WTC11 (cell line): ENCODE measurements around the gene AK2. TPM values are rescaled to one million over a fixed set of nuclear protein-coding genes. Genes with fewer than 3 reads are reported as not detected.
A peak's percentile ranks its signal among the peaks of the same experiment; 100 is the strongest.

Experiments used
- CREM ChIP-seq: sonication (generic); formaldehyde crosslinking; IDR thresholded peaks from 2 replicates; pipeline ENCODE4 v1.8.1; 2022; ENCODE audit warnings: mild to moderate bottlenecking, missing genetic modification reagents, moderate library complexity
- EMX1 ChIP-seq: fragments of 250-450 bp; sonication (Bioruptor Pico); IDR thresholded peaks from 2 replicates; pipeline ENCODE4 v1.8.0; 2021; ENCODE audit warnings: mild to moderate bottlenecking
- ETV6 ChIP-seq: sonication (generic); formaldehyde crosslinking; IDR thresholded peaks from 2 replicates; pipeline ENCODE4 v1.8.1; 2022; ENCODE audit warnings: mild to moderate bottlenecking, missing genetic modification reagents
- FOXP1 ChIP-seq: sonication (generic); formaldehyde crosslinking; IDR thresholded peaks from 2 replicates; pipeline ENCODE4 v1.8.0; 2022; ENCODE audit warnings: missing genetic modification reagents, mild to moderate bottlenecking, moderate library complexity, borderline replicate concordance
- GABPB1 ChIP-seq: sonication (generic); formaldehyde crosslinking; IDR thresholded peaks from 2 replicates; pipeline ENCODE4 v1.8.1; 2023; ENCODE audit warnings: mild to moderate bottlenecking, missing genetic modification reagents
- KAT7 ChIP-seq: sonication (generic); formaldehyde crosslinking; IDR thresholded peaks from 2 replicates; pipeline ENCODE4 v1.8.1; 2023; ENCODE audit warnings: missing genetic modification reagents, mild to moderate bottlenecking, borderline replicate concordance
- MYBL2 ChIP-seq: sonication (generic); formaldehyde crosslinking; IDR thresholded peaks from 2 replicates; pipeline ENCODE4 v1.8.1; 2023; ENCODE audit warnings: mild to moderate bottlenecking, moderate library complexity, missing genetic modification reagents
- NFE2L1 ChIP-seq: sonication (generic); formaldehyde crosslinking; IDR thresholded peaks from 2 replicates; pipeline ENCODE4 v1.8.1; 2023; ENCODE audit warnings: missing genetic modification reagents
- NR3C1 ChIP-seq: sonication (generic); formaldehyde crosslinking; conservative IDR thresholded peaks from 2 replicates; pipeline ENCODE4 v1.8.1; 2023; ENCODE audit warnings: low read depth, mild to moderate bottlenecking, missing genetic modification reagents
- PRRX2 ChIP-seq: fragments of 250-450 bp; sonication (Bioruptor Pico); IDR thresholded peaks from 2 replicates; pipeline ENCODE4 v1.8.0; 2021; ENCODE audit warnings: mild to moderate bottlenecking
- ZNF121 ChIP-seq: sonication (generic); formaldehyde crosslinking; IDR thresholded peaks from 2 replicates; pipeline ENCODE4 v1.8.0; 2023; ENCODE audit warnings: missing genetic modification reagents
- ZNF232 ChIP-seq: sonication (generic); formaldehyde crosslinking; IDR thresholded peaks from 2 replicates; pipeline ENCODE4 v1.8.0; 2022; ENCODE audit warnings: mild to moderate bottlenecking, missing genetic modification reagents
- ZNF263 ChIP-seq: sonication (generic); formaldehyde crosslinking; IDR thresholded peaks from 2 replicates; pipeline ENCODE4 v1.8.1; 2022; ENCODE audit warnings: low read depth, mild to moderate bottlenecking, moderate library complexity, missing genetic modification reagents
- total RNA-seq: library from RNA; stranded (reverse); gene quantifications from 3 replicates; pipeline ENCODE4 v1.2.3, GENCODE V29; 2021
- TF ChIP-seq, protein P1 (sequence below): fragments of 250-450 bp; sonication (Bioruptor Pico); IDR thresholded peaks from 2 replicates; pipeline ENCODE4 v1.9.0; 2021; ENCODE audit warnings: mild to moderate bottlenecking
- TF ChIP-seq, protein P2 (sequence below): sonication (generic); formaldehyde crosslinking; IDR thresholded peaks from 2 replicates; pipeline ENCODE4 v1.8.1; 2022; ENCODE audit warnings: low read depth, mild to moderate bottlenecking, moderate library complexity, missing genetic modification reagents, borderline replicate concordance
- TF ChIP-seq, protein P3 (sequence below): fragments of 250-450 bp; sonication (Bioruptor Pico); IDR thresholded peaks from 2 replicates; pipeline ENCODE4 v1.8.0; 2021; ENCODE audit warnings: mild to moderate bottlenecking
- TF ChIP-seq, protein P4 (sequence below): sonication (generic); formaldehyde crosslinking; IDR thresholded peaks from 2 replicates; pipeline ENCODE4 v1.8.0; 2022; ENCODE audit warnings: mild to moderate bottlenecking, missing genetic modification reagents
- TF ChIP-seq, protein P5 (sequence below): sonication (generic); formaldehyde crosslinking; IDR thresholded peaks from 2 replicates; pipeline ENCODE4 v1.8.0; 2023; ENCODE audit warnings: mild to moderate bottlenecking, missing genetic modification reagents
- TF ChIP-seq, protein P6 (sequence below): sonication (generic); formaldehyde crosslinking; IDR thresholded peaks from 2 replicates; pipeline ENCODE4 v1.8.0; 2023; ENCODE audit warnings: missing genetic modification reagents
- TF ChIP-seq, protein P7 (sequence below): sonication (generic); formaldehyde crosslinking; IDR thresholded peaks from 2 replicates; pipeline ENCODE4 v1.8.0; 2022; ENCODE audit warnings: mild to moderate bottlenecking, missing genetic modification reagents
- TF ChIP-seq, protein P8 (sequence below): sonication (generic); formaldehyde crosslinking; IDR thresholded peaks from 2 replicates; pipeline ENCODE4 v1.8.0; 2022; ENCODE audit warnings: mild to moderate bottlenecking, missing genetic modification reagents
- TF ChIP-seq, protein P9 (sequence below): sonication (generic); formaldehyde crosslinking; IDR thresholded peaks from 2 replicates; pipeline ENCODE4 v1.8.1; 2023; ENCODE audit warnings: mild to moderate bottlenecking, missing genetic modification reagents, moderate library complexity
- TF ChIP-seq, protein P10 (sequence below): sonication (generic); formaldehyde crosslinking; IDR thresholded peaks from 2 replicates; pipeline ENCODE4 v1.8.1; 2023; ENCODE audit warnings: mild to moderate bottlenecking, missing genetic modification reagents

Gene AK2
- total RNA-seq, 1 experiment from 2014 or later, result 124 TPM

DNA sequence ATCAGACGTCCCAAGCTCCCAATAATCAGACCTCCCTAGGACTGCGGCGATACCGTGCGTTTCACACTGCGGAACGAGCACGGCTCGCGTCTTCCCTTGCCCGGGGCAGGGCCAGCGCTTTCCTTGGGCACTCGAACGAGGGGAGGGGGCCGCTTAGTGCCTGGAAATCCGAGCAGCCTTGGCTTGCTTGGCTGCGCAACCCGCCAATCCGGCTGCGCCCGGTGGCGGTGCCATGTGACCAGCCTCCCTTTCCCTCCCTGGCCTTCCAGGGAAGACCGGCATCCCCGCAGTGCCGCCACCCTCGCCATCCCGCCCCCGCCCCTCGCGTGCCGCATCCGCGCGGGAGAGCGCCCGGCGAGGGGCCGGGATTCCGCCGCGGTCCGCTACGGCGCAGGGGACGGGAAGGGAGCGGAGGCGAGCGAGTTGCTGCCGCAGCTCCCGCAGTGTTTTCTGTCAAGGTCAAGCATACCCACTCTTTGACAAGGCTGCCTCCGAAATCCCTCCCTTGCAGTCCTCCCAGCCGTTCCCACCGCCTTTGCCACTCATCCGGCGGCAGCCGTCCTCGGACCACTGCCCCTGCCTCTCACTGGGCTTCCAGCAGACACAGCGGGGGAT lies 63.8 kb downstream of the AK2 start (continued):
- TF ChIP-seq, protein P1, sequence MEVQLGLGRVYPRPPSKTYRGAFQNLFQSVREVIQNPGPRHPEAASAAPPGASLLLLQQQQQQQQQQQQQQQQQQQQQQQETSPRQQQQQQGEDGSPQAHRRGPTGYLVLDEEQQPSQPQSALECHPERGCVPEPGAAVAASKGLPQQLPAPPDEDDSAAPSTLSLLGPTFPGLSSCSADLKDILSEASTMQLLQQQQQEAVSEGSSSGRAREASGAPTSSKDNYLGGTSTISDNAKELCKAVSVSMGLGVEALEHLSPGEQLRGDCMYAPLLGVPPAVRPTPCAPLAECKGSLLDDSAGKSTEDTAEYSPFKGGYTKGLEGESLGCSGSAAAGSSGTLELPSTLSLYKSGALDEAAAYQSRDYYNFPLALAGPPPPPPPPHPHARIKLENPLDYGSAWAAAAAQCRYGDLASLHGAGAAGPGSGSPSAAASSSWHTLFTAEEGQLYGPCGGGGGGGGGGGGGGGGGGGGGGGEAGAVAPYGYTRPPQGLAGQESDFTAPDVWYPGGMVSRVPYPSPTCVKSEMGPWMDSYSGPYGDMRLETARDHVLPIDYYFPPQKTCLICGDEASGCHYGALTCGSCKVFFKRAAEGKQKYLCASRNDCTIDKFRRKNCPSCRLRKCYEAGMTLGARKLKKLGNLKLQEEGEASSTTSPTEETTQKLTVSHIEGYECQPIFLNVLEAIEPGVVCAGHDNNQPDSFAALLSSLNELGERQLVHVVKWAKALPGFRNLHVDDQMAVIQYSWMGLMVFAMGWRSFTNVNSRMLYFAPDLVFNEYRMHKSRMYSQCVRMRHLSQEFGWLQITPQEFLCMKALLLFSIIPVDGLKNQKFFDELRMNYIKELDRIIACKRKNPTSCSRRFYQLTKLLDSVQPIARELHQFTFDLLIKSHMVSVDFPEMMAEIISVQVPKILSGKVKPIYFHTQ (CRISPR knock-in tag), result no peak
- no peak for TF ChIP-seq ZNF232
- TF ChIP-seq, protein P2, sequence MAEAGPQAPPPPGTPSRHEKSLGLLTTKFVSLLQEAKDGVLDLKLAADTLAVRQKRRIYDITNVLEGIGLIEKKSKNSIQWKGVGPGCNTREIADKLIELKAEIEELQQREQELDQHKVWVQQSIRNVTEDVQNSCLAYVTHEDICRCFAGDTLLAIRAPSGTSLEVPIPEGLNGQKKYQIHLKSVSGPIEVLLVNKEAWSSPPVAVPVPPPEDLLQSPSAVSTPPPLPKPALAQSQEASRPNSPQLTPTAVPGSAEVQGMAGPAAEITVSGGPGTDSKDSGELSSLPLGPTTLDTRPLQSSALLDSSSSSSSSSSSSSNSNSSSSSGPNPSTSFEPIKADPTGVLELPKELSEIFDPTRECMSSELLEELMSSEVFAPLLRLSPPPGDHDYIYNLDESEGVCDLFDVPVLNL, result 0 out of 2 replicates have a peak, but pooled peaks have one; percentile 59
- no peak for TF ChIP-seq NR3C1
- TF ChIP-seq FOXP1, result peak; percentile 91
- TF ChIP-seq ZNF263 (CRISPR knock-in tag), result no peak
- TF ChIP-seq, protein P3, sequence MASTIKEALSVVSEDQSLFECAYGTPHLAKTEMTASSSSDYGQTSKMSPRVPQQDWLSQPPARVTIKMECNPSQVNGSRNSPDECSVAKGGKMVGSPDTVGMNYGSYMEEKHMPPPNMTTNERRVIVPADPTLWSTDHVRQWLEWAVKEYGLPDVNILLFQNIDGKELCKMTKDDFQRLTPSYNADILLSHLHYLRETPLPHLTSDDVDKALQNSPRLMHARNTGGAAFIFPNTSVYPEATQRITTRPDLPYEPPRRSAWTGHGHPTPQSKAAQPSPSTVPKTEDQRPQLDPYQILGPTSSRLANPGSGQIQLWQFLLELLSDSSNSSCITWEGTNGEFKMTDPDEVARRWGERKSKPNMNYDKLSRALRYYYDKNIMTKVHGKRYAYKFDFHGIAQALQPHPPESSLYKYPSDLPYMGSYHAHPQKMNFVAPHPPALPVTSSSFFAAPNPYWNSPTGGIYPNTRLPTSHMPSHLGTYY (CRISPR knock-in tag), result no peak
- no peak for TF ChIP-seq CREM (CRISPR knock-in tag)
- TF ChIP-seq, protein P4, sequence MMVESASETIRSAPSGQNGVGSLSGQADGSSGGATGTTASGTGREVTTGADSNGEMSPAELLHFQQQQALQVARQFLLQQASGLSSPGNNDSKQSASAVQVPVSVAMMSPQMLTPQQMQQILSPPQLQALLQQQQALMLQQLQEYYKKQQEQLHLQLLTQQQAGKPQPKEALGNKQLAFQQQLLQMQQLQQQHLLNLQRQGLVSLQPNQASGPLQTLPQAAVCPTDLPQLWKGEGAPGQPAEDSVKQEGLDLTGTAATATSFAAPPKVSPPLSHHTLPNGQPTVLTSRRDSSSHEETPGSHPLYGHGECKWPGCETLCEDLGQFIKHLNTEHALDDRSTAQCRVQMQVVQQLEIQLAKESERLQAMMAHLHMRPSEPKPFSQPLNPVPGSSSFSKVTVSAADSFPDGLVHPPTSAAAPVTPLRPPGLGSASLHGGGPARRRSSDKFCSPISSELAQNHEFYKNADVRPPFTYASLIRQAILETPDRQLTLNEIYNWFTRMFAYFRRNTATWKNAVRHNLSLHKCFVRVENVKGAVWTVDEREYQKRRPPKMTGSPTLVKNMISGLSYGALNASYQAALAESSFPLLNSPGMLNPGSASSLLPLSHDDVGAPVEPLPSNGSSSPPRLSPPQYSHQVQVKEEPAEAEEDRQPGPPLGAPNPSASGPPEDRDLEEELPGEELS (CRISPR knock-in tag), result 0 out of 2 replicates have a peak, but pooled peaks have one; percentile 23
- TF ChIP-seq KAT7 (CRISPR knock-in tag), result peak; percentile 85; the same call in 1 of the 2 replicates
- no peak for TF ChIP-seq GABPB1 (CRISPR knock-in tag)
- TF ChIP-seq, protein P5, sequence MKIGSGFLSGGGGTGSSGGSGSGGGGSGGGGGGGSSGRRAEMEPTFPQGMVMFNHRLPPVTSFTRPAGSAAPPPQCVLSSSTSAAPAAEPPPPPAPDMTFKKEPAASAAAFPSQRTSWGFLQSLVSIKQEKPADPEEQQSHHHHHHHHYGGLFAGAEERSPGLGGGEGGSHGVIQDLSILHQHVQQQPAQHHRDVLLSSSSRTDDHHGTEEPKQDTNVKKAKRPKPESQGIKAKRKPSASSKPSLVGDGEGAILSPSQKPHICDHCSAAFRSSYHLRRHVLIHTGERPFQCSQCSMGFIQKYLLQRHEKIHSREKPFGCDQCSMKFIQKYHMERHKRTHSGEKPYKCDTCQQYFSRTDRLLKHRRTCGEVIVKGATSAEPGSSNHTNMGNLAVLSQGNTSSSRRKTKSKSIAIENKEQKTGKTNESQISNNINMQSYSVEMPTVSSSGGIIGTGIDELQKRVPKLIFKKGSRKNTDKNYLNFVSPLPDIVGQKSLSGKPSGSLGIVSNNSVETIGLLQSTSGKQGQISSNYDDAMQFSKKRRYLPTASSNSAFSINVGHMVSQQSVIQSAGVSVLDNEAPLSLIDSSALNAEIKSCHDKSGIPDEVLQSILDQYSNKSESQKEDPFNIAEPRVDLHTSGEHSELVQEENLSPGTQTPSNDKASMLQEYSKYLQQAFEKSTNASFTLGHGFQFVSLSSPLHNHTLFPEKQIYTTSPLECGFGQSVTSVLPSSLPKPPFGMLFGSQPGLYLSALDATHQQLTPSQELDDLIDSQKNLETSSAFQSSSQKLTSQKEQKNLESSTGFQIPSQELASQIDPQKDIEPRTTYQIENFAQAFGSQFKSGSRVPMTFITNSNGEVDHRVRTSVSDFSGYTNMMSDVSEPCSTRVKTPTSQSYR (CRISPR knock-in tag), result peak; percentile 45; the same call in 1 of the 2 replicates
- TF ChIP-seq, protein P6, sequence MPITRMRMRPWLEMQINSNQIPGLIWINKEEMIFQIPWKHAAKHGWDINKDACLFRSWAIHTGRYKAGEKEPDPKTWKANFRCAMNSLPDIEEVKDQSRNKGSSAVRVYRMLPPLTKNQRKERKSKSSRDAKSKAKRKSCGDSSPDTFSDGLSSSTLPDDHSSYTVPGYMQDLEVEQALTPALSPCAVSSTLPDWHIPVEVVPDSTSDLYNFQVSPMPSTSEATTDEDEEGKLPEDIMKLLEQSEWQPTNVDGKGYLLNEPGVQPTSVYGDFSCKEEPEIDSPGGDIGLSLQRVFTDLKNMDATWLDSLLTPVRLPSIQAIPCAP (CRISPR knock-in tag), result no peak
- no peak for TF ChIP-seq ZNF121
- TF ChIP-seq NFE2L1 (CRISPR knock-in tag), result peak; percentile 67; the same call in 1 of the 2 replicates
- TF ChIP-seq ETV6 (CRISPR knock-in tag), result peak; percentile 89
- TF ChIP-seq, protein P7, sequence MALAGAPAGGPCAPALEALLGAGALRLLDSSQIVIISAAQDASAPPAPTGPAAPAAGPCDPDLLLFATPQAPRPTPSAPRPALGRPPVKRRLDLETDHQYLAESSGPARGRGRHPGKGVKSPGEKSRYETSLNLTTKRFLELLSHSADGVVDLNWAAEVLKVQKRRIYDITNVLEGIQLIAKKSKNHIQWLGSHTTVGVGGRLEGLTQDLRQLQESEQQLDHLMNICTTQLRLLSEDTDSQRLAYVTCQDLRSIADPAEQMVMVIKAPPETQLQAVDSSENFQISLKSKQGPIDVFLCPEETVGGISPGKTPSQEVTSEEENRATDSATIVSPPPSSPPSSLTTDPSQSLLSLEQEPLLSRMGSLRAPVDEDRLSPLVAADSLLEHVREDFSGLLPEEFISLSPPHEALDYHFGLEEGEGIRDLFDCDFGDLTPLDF (CRISPR knock-in tag), result 0 out of 2 replicates have a peak, but pooled peaks have one; percentile 48
- TF ChIP-seq MYBL2 (CRISPR knock-in tag), result peak; percentile 75
- TF ChIP-seq, protein P8, sequence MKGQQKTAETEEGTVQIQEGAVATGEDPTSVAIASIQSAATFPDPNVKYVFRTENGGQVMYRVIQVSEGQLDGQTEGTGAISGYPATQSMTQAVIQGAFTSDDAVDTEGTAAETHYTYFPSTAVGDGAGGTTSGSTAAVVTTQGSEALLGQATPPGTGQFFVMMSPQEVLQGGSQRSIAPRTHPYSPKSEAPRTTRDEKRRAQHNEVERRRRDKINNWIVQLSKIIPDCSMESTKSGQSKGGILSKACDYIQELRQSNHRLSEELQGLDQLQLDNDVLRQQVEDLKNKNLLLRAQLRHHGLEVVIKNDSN (CRISPR knock-in tag), result peak; percentile 91
- TF ChIP-seq, protein P9, sequence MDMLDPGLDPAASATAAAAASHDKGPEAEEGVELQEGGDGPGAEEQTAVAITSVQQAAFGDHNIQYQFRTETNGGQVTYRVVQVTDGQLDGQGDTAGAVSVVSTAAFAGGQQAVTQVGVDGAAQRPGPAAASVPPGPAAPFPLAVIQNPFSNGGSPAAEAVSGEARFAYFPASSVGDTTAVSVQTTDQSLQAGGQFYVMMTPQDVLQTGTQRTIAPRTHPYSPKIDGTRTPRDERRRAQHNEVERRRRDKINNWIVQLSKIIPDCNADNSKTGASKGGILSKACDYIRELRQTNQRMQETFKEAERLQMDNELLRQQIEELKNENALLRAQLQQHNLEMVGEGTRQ (CRISPR knock-in tag), result peak; percentile 93
- no peak for TF ChIP-seq EMX1
- TF ChIP-seq, protein P10, sequence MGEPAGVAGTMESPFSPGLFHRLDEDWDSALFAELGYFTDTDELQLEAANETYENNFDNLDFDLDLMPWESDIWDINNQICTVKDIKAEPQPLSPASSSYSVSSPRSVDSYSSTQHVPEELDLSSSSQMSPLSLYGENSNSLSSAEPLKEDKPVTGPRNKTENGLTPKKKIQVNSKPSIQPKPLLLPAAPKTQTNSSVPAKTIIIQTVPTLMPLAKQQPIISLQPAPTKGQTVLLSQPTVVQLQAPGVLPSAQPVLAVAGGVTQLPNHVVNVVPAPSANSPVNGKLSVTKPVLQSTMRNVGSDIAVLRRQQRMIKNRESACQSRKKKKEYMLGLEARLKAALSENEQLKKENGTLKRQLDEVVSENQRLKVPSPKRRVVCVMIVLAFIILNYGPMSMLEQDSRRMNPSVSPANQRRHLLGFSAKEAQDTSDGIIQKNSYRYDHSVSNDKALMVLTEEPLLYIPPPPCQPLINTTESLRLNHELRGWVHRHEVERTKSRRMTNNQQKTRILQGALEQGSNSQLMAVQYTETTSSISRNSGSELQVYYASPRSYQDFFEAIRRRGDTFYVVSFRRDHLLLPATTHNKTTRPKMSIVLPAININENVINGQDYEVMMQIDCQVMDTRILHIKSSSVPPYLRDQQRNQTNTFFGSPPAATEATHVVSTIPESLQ, result no peak
- no peak for TF ChIP-seq PRRX2 (CRISPR knock-in tag)
